Endometrium (tissue), 2 donors: ENCODE measurements around the gene ALDH4A1.
"Not testable (repeated sequence)": the region's sequence is repeated elsewhere in the genome, so short reads cannot be mapped to it uniquely, and the experiment has no call there.

Experiments
- FAIRE-seq: peaks from 2 replicates; lab custom pipeline; 2012; peaks lifted over from hg19 to GRCh38; lab: Jason Lieb, UNC
- donor health status: control.
- donor health status: control.

The ALDH4A1 gene

GRCh38 chr1:18847723-18848122 is 54.6 kb downstream of the ALDH4A1 start:
- not testable (repeated sequence) for FAIRE-seq

GRCh38 chr1:18840145-18840544 is 62.2 kb downstream of the ALDH4A1 start:
- FAIRE-seq, result no peak

GRCh38 chr1:18836654-18837053 is 65.7 kb downstream of the ALDH4A1 start:
- FAIRE-seq, result no peak

- FAIRE-seq, result not testable (repeated sequence)
These were observed 70.0 kb downstream of the ALDH4A1 start for GRCh38 chr1:18832319-18832718.

- FAIRE-seq, result no peak
These were observed 70.7 kb downstream of the ALDH4A1 start for GRCh38 chr1:18831656-18832055.

- FAIRE-seq, result no peak
These were observed 71.8 kb downstream of the ALDH4A1 start for GRCh38 chr1:18830596-18830995.

GRCh38 chr1:18829671-18830070 is 72.7 kb downstream of the ALDH4A1 start:
- FAIRE-seq, result no peak

GRCh38 chr1:18828224-18828623 is 74.1 kb downstream of the ALDH4A1 start:
- no peak for FAIRE-seq

- no peak for FAIRE-seq
These were observed 78.9 kb downstream of the ALDH4A1 start for GRCh38 chr1:18823438-18823837.
